Posterior cingulate gyrus (tissue), 11 donors: Measurements from ENCODE around the gene C18orf32.
"Not testable (repeated sequence)": the region's sequence is repeated elsewhere in the genome, so short reads cannot be mapped to it uniquely, and the experiment has no call there.

Experiments used
- DNase-seq, 10 donors: peaks; one replicate each; pipeline versions ENCODE4 v3.0.0 to v3.0.0-alpha.2; 2020 to 2021; ENCODE audit warnings: mixed read lengths in 3 of 10
- intact Hi-C: fragments of 100-400 bp; cut with DNase I; formaldehyde crosslinking; loops from one replicate; pipeline ENCODE4 v1.15.1; 2023

Gene C18orf32

DNA sequence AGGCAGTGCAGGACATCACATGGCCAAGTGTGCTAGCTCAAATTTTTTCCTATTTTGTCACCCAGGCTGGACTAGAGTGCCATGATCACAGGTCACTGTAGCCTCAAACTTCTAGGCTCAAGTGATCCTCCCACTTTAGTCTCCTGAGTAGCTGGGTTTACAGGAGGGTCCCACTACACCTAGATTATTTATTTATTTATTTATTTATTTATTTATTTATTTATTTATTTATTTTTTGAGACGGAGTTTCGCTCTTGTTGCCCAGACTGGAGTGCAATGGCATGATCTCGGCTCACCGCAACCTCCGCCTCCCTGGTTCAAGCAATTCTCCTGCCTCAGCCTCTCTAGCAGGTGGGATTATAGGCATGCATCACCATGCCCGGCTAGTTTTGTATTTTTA is 12.1 kb downstream of the C18orf32 start:
- intact Hi-C loops, DNase-seq: not testable (repeated sequence)

DNA sequence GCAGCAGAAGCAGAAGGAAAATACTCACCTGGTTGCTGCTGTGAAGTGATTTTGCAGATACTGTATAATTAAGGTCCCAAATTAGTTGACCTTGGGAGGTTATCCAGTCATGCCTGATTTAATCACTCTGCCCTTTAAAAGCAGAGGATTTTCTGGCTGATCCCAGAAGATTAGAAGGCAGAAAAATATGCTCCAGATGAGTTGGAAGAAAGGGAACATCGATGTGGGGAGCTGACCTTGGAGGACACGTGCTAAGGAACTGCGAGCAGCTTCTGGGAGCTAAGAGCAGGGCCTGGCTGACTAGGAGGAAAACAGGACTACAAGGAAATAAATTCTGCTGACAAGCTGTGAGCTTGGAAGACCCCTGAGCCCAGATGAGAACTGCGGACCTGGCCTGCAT is 13.3 kb downstream of the C18orf32 start:
- DNase-seq: no peak

DNA sequence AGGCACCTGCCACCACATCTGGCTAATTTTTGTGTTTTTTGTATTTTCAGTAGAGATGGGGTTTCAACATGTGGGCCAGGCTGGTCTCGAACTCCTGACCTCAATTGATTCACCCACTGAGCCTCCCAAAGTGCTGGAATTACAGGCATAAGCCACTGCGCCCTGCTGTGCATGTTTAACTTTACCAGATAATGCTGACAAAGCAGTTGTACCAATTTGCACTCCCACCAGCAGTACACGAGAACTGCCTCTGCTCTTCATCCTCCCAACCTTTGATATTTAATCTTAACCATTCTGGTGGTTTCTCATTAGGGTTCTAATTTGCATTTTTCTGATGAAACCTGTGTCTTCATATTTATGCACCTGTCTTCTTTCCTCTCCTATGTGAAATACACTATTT is 14.6 kb downstream of the C18orf32 start:
- DNase-seq: no peak
- intact Hi-C loops: no loop called here

More for the DNA sequence above, 13.3 kb downstream of the C18orf32 start:
- intact Hi-C loops: no loop called here

DNA sequence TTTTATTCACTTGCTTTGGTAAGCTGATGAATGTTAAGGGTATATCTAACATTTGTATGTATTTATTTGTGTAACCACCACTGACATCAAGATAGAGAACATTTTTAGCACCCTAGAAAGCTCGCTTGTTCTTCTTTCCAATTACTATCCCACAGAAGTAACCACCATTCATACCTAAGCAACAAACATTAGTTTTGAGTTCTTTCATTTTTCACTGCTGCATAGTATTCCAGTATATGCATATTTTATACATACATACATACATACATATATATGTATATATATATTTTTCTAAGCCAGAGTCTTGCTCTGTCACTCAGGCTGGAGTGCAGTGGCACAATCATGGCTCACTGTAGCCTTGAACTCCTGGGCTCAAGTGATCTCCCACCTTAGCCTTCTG is 15.5 kb downstream of the C18orf32 start:
- intact Hi-C loops: no loop called here

DNA sequence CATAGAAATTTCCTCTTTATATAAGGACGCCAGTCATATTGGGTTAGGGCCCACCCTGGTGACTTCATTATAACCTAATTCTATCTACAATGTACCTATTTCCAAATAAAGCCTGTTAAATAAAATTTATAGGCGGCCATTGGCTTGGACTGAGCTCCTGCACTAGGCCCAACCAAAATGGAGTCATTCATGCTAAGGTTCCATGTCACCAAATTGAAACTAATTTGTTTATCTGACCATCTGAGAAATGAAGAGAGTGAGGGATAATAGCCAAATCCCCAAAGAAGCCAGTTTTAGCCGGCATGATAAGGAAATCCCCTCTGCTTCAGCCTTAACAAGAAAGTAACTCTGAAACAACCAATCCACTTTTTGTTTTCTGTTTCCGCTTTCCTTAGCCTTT is 19.4 kb downstream of the C18orf32 start:
- intact Hi-C loops: no loop called here
- no peak for DNase-seq

More for the DNA sequence above, 15.5 kb downstream of the C18orf32 start:
- DNase-seq: no peak

DNA sequence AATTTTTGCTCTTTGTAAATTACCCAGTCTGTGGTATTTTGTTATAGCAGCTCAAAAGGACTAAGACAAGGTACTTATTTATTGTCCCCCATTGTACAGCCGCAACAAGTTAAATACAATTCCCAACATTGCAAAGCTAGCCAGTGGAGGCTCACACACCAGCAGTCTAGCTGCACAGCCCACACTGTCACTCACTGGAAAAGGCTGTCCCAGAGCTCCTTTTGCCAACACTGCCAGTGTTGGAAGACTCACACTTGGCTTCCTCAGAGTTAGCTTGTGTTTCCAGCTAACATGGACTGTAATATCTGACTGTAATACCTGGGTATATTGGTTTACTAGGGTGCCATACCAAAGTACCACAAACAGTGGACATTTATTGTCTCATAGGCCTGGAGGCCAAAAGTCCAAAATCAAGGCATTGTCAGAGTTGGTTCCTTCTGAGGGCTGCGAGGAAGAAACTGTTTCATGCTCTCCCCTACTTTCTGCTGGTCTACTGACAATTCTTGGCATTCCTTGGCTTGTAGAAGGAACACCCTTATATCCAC is 19.9 kb downstream of the C18orf32 start:
- DNase-seq: no peak
- intact Hi-C loops: no loop called here

DNA sequence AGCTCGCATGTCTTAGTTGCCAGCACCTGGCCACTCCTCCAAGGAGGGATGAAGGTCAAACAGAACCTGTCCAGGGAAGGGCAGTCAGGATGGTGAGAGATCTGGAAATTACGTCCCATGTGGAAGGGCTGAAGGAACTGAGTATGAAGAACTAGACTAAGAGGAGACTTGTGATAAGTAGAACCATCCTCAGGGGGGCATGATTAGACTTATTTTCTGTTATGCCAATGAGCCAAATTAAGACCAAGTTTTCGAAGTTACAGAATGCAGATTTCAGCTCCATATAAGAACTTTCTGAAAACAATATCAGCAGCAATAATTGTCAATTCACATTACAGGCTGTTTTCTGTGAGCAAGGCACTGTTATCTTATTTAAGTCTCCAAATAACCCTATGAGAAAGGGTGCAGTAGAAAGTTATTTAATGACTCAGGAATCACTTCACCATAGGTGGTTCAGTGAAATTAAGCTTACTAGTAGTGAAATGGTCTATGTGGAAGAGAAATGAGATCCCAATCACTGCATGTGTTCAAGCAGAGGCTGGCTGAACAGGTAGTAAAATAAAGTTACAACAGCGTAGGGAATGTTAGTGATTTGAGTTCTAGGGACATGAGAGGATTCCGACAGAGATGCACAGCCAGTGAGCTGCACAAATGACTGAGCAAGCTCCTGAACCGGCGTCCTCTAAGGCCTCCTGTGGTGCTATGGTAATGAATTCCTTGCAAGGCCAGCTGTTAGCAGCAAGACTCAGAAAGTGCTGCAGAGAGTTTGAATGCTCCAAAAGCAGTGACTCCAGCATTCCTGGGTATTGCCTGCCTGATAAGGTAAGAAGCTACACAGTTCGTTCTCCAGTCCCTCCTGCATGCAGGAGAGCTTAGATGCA is 22.1 kb downstream of the C18orf32 start:
- DNase-seq: no peak
- intact Hi-C loops: no loop called here

DNA sequence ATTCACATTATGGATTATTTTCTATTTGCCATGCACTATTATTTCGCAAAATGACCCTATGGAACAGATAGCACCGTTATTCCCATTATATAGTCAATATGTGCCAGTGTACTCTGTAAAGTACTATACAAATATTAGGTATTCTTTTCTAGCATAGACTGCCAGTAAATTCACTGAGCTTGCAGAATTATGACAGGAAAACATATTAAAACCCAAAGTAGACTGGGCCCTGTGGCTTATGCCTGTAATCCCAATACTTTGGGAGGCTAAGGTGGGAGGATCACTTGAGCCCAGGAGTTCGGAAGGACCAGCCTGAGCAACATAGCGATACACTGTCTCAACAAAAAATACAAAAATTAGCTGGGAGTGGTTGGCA is 25.4 kb downstream of the C18orf32 start:
- intact Hi-C loops: no loop called here
- no peak for DNase-seq

DNA sequence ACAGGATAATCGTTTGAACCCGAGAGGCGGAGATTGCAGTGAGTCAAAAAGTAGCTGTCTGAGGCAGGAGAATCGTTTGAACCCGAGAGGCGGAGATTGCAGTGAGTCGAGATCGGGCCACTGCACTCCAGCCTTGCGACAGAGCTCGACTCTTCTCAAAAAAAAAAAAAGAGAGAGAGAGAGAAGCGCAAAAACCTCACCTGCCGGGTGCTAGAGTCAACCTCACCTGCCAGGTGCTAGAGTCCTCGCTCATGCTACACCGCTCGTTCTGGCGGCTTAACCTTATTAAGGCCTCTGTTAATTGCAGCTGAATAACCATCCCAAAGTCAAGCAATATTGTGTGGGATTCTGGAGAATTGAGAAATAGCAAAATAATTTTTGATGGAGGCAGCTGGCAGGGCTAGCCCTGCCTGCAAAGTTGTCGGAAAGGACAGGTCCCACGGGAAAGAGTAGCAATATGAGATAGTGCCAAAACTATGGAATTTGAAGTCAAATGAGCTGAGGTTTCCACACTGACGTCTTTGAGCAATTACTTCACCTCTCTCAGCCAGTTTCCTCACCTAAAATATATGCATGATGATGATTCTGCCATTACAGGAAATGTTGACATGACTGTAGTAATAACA is 25.9 kb downstream of the C18orf32 start:
- intact Hi-C loops: no loop called here
- DNase-seq: peak in 1 of 10 donors; percentile 50

DNA sequence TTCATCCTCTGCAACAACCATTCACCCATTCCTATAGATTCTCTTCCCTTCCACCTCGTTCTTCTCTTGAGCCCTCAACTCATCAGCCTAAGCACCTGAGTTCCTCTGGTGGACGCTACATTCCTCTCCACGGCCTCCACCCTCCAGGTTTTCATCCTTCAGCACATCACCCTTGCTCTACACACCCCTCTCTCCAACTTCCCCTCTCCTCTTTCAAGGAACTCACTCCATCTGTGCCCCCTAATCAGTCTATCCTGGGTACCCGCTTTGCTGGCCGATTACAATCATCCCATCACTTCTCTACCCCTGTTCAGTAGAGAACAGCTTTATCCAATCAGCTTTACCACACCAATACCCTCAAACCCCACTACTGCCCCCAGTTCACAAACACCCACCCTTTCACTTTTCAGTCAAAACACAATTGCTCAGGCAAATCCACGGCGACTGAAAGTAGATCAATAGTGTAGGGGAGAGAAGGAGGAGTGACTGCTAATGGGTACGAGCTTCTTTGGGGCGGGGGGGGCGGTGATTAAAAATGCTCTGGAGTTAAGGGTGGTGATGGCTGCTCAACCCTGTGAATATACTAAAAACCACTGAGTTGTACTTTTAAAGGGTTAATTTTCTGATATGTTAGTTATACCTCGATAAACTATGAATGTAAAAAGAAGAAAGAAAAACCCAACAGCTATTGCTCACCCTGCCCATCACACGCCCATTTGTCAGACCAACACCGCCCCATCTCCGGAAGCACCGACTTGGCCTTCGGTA is 27.4 kb downstream of the C18orf32 start:
- peak in 1 of 10 donors; percentile 31 for DNase-seq
- intact Hi-C loops: no loop called here

DNA sequence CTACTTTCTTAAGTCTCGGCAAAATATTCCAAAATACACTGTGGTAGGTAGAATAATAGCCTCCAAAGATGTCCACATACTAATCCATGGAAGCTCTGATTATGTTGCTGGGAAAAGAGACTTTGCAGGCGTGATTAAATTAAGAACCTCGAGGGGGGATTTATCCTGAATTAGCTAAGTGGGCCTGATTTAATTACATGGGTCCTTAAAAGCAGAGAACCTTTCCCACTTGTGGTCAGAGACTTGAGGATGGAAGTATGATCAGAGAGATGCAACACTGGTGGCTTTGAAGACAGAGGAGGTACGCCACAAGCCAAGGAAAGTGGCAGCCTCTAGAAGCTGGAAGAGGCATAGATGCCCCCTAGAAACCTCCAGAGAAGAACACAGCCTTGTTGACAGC is 29.4 kb downstream of the C18orf32 start:
- no peak for DNase-seq
- intact Hi-C loops: no loop called here

DNA sequence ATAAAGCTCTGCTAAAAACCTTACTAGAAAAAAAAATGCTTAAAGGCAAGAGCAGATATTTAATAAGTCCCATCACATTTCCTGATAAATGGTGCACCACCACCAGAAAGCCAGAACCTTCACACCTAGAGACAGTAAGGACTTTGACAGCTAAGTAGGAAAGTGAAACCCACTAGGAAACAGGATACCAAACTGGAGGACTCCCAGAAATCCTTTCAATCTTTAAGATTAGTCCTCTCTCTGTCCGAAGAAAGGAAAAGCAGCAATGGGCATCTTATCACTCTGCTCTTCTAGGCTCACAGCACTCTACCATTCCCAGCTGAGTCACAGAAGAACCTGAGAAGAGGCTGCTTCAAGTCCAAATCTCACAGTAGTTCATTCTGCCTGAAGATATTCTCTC is 30.2 kb downstream of the C18orf32 start:
- DNase-seq: no peak
- intact Hi-C loops: no loop called here

DNA sequence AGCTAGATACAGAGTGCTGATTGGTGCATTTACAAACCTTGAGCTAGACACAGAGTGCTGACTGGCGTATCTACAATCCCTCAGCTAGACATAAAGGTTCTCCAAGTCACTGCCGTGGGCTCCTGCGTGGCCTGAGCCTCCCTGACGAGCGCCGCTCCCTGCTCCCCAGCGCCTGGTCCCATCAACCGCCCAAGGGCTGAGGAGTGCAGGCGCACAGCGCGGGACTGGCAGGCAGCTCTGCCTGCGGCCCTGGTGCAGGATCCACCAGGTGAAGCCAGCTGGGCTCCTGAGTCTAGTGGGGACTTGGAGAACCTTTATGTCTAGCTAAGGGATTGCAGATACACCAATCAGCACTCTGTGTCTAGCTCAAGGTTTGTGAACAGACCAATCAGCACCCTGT is 34.5 kb downstream of the C18orf32 start:
- DNase-seq, intact Hi-C loops: not testable (repeated sequence)

DNA sequence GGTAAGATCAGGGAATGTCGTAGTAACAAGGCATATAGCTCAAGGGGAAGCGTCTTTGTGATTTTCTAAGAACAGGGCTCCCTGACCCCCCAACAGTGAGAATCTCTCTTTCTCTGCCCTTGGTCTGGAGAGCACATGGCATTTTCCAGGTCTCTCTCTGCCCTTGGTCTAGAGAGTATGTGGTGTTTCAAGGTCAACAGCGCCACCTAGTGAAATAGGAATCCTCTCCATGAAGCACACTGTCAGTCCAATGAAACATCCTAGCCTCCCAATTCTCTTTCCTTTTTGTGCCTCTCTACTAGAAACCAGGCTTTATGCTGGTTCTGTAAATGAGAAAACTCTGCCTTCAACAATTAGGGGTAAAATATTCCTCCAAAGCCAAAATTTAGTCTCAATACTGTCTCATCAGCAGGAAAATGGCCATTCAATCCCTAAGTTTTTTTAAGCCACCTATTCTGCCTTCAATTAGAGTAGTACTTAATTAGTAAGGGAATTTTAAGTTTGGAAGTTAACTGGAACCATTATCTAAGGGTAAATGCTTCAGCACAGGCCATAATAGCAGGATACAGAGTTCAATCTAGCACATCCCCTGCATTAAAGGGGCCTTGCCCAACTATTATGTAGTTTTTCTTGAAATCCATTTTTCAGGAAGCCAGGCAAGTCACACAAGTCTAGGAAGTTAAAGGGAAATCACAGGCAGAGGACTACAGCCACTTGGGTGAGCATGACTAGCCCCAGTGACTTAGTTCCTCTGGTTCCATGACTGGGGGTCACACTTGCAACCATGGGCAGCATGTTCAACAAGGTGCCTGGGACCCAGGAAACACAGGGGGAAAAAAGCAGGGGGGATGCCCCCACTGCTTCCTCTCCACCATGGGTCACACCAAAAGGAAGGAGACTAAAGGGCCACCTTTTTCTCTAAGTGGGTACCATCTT is 39.0 kb downstream of the C18orf32 start:
- intact Hi-C loops: no loop called here
- no peak for DNase-seq

DNA sequence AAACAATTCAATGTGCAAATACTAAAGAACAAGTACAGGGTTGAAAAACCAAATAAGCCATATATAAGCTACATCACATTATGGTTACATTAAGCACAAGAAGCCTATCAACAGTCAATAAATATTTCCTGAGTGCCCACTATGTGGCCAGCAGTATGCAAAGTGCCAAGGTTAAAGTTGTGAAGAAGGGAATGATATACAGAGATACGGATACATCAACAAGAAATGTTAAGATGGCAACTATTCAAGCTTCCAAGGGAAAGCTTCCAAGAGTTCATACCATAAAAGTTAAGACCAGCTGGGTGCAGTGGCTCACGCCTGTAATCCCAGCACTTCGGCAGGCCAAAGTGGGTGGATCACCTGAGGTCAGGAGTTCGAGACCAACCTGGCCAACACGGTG is 40.6 kb downstream of the C18orf32 start:
- intact Hi-C loops: no loop called here
- no peak for DNase-seq

DNA sequence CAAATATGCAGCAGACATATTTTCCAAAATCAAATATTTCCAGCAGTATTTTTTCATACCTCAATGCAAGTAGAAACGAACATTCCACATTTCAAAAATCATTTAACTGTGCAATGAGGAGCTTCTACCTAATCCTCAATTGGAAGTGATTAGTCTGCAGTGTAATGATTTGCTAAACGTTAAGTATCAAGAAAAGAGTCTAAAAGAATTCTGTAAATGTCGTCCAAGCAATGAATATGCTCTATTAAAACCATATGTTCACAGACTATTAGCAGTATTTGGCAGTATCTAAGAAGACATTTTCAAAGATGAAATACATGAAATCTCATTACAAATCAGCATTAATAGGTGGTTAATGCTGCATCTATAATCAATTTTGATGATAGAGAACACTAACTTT is 42.5 kb downstream of the C18orf32 start:
- DNase-seq: no peak
- intact Hi-C loops: no loop called here

DNA sequence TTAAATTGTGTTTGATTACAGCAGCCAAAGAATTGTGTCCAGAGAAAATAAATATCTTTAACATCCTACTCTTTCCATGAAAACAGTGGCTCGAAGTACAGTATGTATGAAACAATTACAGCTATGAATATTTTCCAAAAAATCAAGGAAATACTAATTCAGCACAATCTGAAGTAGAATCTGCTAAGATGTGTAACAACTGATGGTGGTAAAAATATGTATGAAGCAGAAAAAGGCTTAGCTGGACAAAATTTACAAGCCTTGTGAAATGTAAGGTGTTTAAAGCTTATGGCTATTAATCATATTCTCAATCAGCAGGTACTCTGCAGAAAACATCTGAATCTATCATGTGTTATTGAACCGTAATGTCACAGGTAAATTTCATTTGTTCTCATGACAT is 43.2 kb downstream of the C18orf32 start:
- no peak for DNase-seq
- intact Hi-C loops: no loop called here

DNA sequence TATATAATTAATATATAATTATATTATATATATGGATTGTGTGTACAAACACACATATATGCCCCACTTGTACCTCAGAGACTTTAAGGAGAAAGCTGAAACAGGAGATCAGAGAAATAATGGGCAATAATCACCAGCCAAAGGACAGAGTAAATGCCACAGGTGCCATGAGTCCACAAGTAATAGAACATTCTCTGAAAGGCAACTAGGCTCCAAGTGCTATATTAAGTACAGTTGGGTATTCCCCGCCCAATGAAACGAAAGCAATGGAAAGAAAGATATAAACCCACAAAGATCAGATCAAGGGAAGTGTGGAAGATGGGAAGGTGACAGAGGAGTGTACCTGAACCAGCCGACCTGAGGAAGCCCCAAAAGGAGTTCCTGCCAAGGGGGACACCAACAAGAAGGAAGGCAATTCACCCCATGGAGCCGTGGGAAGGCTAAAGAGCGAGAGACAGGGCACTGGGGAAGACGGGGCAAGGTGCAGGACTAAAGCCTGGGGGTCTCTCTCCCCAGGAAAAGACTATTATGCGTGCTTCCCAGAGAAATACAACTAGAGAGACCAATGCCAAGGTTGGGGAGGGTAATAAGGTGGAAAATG is 45.6 kb downstream of the C18orf32 start:
- no peak for DNase-seq
- intact Hi-C loops: no loop called here

DNA sequence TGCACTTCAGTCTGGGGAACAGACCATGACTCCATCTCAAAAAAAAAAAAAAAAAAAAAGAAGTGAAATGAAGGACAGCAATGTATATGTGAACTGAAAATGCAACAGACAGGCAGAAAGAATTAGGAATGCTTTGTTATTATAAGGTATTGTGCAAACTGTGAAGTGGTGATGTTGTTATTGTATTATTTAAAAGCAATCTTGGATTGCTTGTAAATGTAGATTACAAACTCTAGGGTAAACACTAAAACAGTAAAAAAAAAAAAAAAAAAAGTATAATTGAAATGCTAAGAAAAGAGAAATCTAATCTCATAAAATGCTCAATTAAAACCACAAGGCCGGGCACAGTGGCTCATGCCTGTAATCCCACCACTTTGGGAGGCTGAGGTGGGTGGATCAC is 51.9 kb downstream of the C18orf32 start:
- intact Hi-C loops: no loop called here
- DNase-seq: no peak

DNA sequence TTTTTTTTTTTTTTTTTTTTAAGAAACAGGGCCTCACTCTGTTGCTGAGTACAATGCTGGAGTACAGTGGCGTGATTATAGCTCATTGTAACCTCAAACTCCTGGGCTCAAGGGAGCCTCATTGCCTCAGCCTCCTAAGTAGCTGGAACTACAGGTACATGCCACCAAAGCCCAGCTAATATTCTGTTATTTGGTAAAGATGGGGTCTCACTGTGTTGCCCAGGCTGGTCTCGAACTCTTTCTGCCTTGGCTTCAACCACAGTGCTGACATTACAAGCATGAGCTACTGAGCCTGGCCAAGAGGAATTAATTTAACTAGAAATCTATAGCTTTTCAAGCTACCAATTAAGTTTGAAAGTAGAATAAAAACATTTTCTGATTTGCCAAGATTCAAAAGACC is 54.4 kb downstream of the C18orf32 start:
- intact Hi-C loops: no loop called here
- no peak for DNase-seq
